Colon (tissue), 2 donors: ENCODE results near the gene CCT6B.

Experiments used
- FAIRE-seq: peaks from 2 replicates; lab custom pipeline; 2012; peaks lifted over from hg19 to GRCh38; lab: Jason Lieb, UNC
- donor health status: control.
- donor health status: control.

The CCT6B gene

DNA sequence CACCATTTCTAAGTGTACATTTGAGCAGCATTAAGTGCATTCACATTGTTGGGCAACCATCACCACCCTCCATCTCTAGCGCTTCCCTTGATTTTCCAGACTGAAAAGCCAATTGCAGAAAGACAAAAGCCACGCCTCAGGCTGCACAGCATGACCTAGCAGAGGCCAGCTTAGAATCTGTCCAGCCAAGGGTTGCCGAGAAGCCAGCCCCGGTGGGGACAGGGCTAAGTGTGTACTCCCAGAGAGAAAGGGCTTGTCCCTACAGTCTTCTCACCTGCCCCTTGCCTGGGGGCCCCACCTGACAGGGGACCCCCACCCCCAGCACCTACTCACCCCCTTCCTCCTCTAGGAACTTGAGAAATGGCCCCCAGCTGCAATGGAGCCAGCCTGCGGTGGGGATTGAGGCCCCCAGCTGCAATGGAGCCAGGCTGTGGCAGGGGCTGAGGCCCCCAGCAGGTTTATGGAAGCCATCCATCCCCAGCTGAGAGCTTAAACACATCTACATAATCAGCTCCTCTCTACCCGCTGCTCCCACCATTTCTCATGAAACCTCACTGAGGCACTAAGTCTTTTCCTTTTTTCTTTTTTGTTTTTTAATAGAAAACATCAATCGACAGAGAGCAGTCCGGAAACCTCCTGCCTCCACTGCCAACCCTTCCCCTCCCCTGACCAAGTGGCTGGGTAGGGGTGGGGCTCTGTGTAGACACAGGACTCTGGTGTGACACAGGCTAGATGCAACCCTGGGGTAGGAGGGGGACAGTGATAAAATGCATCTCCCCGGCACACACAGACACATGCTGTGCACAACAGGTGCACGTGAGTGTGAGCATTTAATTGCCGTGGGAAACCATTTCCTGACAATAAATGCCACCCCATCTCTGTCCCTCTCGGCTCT is 77.9 kb downstream of the CCT6B start:
- FAIRE-seq: no peak

- FAIRE-seq: no peak
These were observed 82.1 kb downstream of the CCT6B start for GRCh38 chr17:34879146-34879545.
